Right lobe of liver (tissue), 6 donors: ENCODE results near the gene TWNK. TPM values are rescaled to one million over a fixed set of nuclear protein-coding genes. Genes with fewer than 3 reads are reported as not detected.

Source experiments
- ATAC-seq, 4 donors: fragments of 200-7000 bp; cut with Tn5 transposase; one replicate each; pipeline ENCODE4 v1.9.1; 2020; ENCODE audit warnings: mild to moderate bottlenecking in 4 of 4, moderate library complexity in 4 of 4
- DNase-seq, 3 donors: peaks; one replicate each; pipeline ENCODE4 v3.0.0-alpha.2; 2020
- H3K27ac ChIP-seq, 3 donors: fragments of 200-600 bp; one replicate each; pipeline ENCODE4 v1.8.0; 2022
- H3K27me3 ChIP-seq, 2 donors: fragments of 200-600 bp; one replicate each; pipeline ENCODE4 v1.8.0; 2022
- H3K36me3 ChIP-seq, 4 donors: fragments of 200-600 bp; sonication (generic) in 1 of 4; one replicate each; pipeline versions ENCODE4 v1.5.1 to v1.8.0; 2017 to 2022; ENCODE audit warnings: control low read depth in 1 of 4
- H3K4me1 ChIP-seq, 4 donors: fragments of 200-600 bp; sonication (generic) in 1 of 4; one replicate each; pipeline versions ENCODE4 v1.5.1 to v1.8.0; 2017 to 2022; ENCODE audit warnings: control low read depth in 1 of 4
- H3K4me3 ChIP-seq, 3 donors: fragments of 200-600 bp; one replicate each; pipeline ENCODE4 v1.8.0; 2022
- H3K9me3 ChIP-seq, 4 donors: fragments of 200-600 bp; sonication (generic) in 1 of 4; one replicate each; pipeline versions ENCODE4 v1.5.1 to v1.8.0; 2017 to 2022; ENCODE audit warnings: control low read depth in 1 of 4
- POLR2A ChIP-seq: fragments of 450-650 bp; IDR thresholded peaks from one replicate; pipeline ENCODE4 v1.6.1; 2017; ENCODE audit warnings: antibody characterized with exemption, mild to moderate bottlenecking
- WGBS: methylation state at CpG from one replicate; pipeline ENCODE4 v1.1.6; 2018; ENCODE audit warnings: low coverage, low lambda C conversion rate; ENCODE audit not compliant: insufficient coverage; ENCODE audit errors: missing lambda C conversion rate; 5-methylcytosine and 5-hydroxymethylcytosine counted together
- intact Hi-C, 2 donors: fragments of 100-400 bp; cut with DNase I; formaldehyde crosslinking; loops; one replicate each; pipeline versions ENCODE4 v1.11.2 to v1.14.1; 2022
- total RNA-seq, 6 experiments: library from RNA; depleted of rRNA in 2 of 6; stranded (reverse); fragments of >200 nt in 2 of 6; fragmentation: NEBNext Ultra II Directional in 3 of 6; extraction: Animal tissue kit (Norgen Biotek cat#: 25700) in 3 of 6; gene quantifications; one replicate each; pipeline versions ENCODE4 v1.1.0 to v1.2.4, GENCODE V29; 2016 to 2023
- TF ChIP-seq, protein P1 (sequence below), 4 donors: fragments of 200-600 bp in 3 of 4; fragments of 450-650 bp in 1 of 4; IDR thresholded peaks; one replicate each; pipeline versions ENCODE4 v1.5.1 to v1.8.0; 2016 to 2022; ENCODE audit warnings: antibody characterized with exemption in 4 of 4, mild to moderate bottlenecking in 2 of 4
- donor health status: DM: no; HTN: yes; CAD: no.
- donor health status: DM: no; HTN: no; CAD: no.
- donor health status: DM: no; HTN: no; CAD: no.
- donor health status: DM: no; HTN: yes; CAD: no.
- donor health status: DM: no; HTN: yes; CAD: no.

Gene TWNK
- total RNA-seq, 6 experiments from 2014 or later = 2.9 to 8.4 (median 4.6) TPM

DNA sequence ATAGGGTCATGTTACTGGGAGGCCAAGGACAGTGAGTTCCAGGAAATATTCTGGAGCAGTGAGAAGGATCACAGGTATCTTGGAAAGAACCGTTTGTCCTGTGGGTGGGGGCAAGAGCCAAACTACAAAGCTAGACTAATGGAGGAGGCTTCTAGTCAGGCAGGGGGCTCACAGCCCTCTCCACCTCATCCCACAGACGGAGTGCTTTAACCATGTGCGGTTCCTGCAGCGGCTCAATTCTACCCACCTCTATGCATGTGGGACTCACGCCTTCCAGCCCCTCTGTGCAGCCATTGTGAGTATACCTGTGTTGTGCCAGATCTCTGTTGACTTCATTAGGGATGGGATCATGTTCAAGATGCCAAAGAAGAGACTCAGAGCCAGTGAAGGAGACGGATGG lies 9.9 kb upstream of the TWNK start:
- no peak for ATAC-seq
- no peaks in the 10 kb centered on the region for H3K9me3 ChIP-seq
- TF ChIP-seq, protein P1, sequence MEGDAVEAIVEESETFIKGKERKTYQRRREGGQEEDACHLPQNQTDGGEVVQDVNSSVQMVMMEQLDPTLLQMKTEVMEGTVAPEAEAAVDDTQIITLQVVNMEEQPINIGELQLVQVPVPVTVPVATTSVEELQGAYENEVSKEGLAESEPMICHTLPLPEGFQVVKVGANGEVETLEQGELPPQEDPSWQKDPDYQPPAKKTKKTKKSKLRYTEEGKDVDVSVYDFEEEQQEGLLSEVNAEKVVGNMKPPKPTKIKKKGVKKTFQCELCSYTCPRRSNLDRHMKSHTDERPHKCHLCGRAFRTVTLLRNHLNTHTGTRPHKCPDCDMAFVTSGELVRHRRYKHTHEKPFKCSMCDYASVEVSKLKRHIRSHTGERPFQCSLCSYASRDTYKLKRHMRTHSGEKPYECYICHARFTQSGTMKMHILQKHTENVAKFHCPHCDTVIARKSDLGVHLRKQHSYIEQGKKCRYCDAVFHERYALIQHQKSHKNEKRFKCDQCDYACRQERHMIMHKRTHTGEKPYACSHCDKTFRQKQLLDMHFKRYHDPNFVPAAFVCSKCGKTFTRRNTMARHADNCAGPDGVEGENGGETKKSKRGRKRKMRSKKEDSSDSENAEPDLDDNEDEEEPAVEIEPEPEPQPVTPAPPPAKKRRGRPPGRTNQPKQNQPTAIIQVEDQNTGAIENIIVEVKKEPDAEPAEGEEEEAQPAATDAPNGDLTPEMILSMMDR (IDR thresholded peaks at IDR 0.05) = no peak
- no peak for TF ChIP-seq POLR2A
- peaks cover 0 to 6% (median 2%) of the 10 kb centered on the region in 4 donors for H3K4me1 ChIP-seq
- WGBS = 78% methylated on average over 6 of the region's 6 CpGs
- H3K27me3 ChIP-seq = no peaks in the 10 kb centered on the region
- DNase-seq = peak in 1 of 3 donors; percentile 24
- no peak overlapping the region for H3K27ac ChIP-seq
- intact Hi-C loops = no loop called here
- no peak overlapping the region for H3K4me3 ChIP-seq
- H3K36me3 ChIP-seq = peaks cover 0 to 80% (median 22%) of the 10 kb centered on the region in 4 donors

DNA sequence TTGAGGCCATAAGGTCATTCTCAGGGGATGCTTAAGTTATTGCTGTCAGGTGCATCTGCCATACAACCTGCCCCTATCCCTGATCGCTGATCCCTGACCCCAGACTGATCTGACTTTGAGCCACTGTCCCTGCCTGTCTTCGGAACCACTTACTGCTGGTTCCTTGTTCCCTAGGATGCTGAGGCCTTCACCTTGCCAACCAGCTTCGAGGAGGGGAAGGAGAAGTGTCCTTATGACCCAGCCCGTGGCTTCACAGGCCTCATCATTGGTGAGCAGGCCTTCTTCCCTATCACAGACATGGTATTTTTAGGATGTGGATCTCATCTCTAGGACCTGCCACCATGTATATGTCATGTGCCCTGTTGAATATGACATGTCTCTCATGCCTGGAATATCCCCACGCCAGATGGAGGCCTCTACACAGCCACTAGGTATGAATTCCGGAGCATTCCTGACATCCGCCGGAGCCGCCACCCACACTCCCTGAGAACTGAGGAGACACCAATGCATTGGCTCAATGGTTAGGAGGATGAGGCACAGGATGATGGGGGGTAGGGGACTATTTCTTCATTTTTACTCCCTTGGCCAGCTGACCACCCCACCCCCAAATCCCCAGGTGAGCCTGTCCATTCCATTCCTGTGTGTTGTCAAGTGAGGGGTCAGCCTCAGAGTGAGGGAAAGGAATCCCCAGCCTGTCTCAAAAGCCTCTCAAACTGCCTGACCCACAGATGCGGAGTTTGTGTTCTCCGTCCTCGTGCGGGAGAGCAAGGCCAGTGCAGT lies 9.0 kb upstream of the TWNK start:
- WGBS = 76% methylated on average over 3 of the region's 13 CpGs
- no peak for ATAC-seq
- Histone ChIP-seq H3K4me3 (no peak overlapping the region), H3K9me3 (no peaks in the 10 kb centered on the region), H3K27me3 (no peaks in the 10 kb centered on the region), H3K27ac (no peak overlapping the region), H3K4me1 (no peaks in the 10 kb centered on the region), H3K36me3 (peaks cover 0 to 81% (median 22%) of the 10 kb centered on the region in 4 donors)
- peak in 1 of 3 donors; percentile 7 for DNase-seq
- intact Hi-C loops = no loop called here
- TF ChIP-seq POLR2A = no peak

DNA sequence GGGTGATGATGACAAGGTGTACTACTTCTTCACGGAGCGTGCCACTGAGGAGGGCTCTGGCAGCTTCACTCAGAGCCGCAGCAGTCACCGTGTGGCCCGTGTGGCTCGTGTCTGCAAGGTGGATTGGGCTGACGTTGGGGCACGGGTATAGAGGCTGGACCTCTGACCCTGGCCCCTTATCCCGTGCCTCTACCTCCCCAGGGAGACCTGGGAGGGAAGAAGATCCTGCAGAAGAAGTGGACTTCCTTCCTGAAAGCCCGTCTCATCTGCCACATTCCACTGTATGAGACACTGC lies 8.5 kb upstream of the TWNK start:
- no peaks in the 10 kb centered on the region for H3K27me3 ChIP-seq
- H3K27ac ChIP-seq = no peak overlapping the region
- no peak for ATAC-seq
- intact Hi-C loops = no loop called here
- peaks cover 0 to 80% (median 22%) of the 10 kb centered on the region in 4 donors for H3K36me3 ChIP-seq
- TF ChIP-seq, protein P1 (IDR thresholded peaks at IDR 0.05) = no peak
- no peak for TF ChIP-seq POLR2A
- 100% methylated on average over 2 of the region's 10 CpGs for WGBS
- H3K4me1 ChIP-seq = no peaks in the 10 kb centered on the region
- peak in 1 of 3 donors; percentile 33 for DNase-seq
- no peak overlapping the region for H3K4me3 ChIP-seq
- H3K9me3 ChIP-seq = no peaks in the 10 kb centered on the region

DNA sequence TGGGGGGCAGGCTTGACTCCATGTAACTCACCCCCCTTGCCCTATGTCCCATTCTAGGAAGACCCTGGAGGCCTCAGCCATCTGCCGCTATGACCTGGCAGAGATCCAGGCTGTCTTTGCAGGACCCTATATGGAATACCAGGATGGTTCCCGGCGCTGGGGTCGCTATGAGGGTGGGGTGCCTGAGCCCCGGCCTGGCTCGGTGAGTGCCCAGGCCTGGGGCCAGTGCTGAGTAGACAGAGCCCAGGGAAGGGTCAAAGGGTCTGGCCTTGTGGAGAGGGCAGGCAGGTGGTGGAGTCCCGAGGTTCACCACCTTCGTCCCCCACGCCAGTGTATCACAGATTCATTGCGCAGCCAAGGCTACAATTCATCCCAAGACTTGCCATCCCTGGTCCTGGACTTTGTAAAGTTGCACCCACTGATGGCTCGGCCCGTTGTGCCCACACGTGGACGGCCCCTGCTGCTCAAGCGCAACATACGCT lies 7.5 kb upstream of the TWNK start:
- no CpG with 5 or more reads among the region's 16 CpGs for WGBS
- no peak overlapping the region for H3K4me3 ChIP-seq
- ATAC-seq (no peak), DNase-seq (peak in 1 of 3 donors; percentile 49)
- H3K9me3 ChIP-seq = no peaks in the 10 kb centered on the region
- TF ChIP-seq, protein P1 (IDR thresholded peaks at IDR 0.05) = no peak
- no peak for TF ChIP-seq POLR2A
- H3K36me3 ChIP-seq = peaks cover 0 to 78% (median 21%) of the 10 kb centered on the region in 4 donors
- no peak overlapping the region for H3K27ac ChIP-seq
- H3K4me1 ChIP-seq = peaks cover 0 to 2% (median 0%) of the 10 kb centered on the region in 4 donors
- no peaks in the 10 kb centered on the region for H3K27me3 ChIP-seq
- intact Hi-C loops = no loop called here

DNA sequence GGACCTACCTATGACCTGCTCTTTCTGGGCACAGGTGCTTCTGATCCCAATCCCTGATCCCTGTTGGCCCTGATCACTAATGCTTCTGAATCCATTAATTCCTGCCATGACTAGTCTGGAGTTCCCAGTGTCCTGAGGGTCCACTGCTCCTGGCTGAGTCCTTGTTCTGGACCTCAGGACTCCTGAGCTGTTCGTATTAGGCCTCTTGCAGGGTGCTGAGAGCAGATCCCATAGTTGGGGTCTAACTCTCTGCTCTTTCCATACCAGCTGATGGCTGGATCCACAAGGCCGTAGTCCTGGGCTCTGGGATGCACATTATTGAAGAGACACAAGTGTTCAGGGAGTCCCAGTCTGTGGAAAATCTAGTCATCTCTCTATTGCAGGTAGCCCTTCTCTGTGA lies 7.0 kb upstream of the TWNK start:
- TF ChIP-seq, protein P1 (IDR thresholded peaks at IDR 0.05) = no peak
- no peak for TF ChIP-seq POLR2A
- intact Hi-C loops = no loop called here
- Histone ChIP-seq H3K27ac (no peak overlapping the region), H3K9me3 (no peaks in the 10 kb centered on the region), H3K4me3 (no peak overlapping the region), H3K4me1 (peaks cover 0 to 6% (median 0%) of the 10 kb centered on the region in 4 donors), H3K27me3 (no peaks in the 10 kb centered on the region), H3K36me3 (peaks cover 0 to 74% (median 19%) of the 10 kb centered on the region in 4 donors)
- no peak for DNase-seq
- WGBS = 71% methylated on average over 1 of the region's 2 CpGs
- ATAC-seq = no peak
